H1 (cell line): ENCODE results near the gene SPCS1. TPM values are rescaled to one million over a fixed set of nuclear protein-coding genes. Genes with fewer than 3 reads are reported as not detected.

Experiments used
- CTCF ChIA-PET: fragments of 300-600 bp; sonication (Branson Sonifier 250); formaldehyde crosslinking; loops from one replicate; lab custom pipeline; 2021; ENCODE audit not compliant: partially characterized antibody; lab: Charles Lee
- POLR2A ChIA-PET: fragments of 300-600 bp; sonication (Branson Sonifier 250); formaldehyde crosslinking; loops from one replicate; lab custom pipeline; 2021; ENCODE audit warnings: inconsistent platforms; ENCODE audit not compliant: partially characterized antibody; lab: Charles Lee
- DNase-seq, 2 experiments: peaks; one replicate each; pipeline versions ENCODE4 v3.0.0 to v3.0.0-alpha.2; 2010 to 2022; ENCODE audit warnings: low spot score in 2 of 2, low read depth in 1 of 2, mixed read lengths in 1 of 2
- FAIRE-seq: peaks from 2 replicates; lab custom pipeline; 2011; peaks lifted over from hg19 to GRCh38; lab: Jason Lieb, UNC
- H2AFZ ChIP-seq: 2 replicates; pipeline ENCODE4 v1.8.1; 2012; ENCODE audit warnings: low read length, inconsistent platforms
- H2AK5ac ChIP-seq: 2 replicates; pipeline ENCODE4 v1.6.1; 2013; ENCODE audit warnings: low read depth, low read length
- H2BK120ac ChIP-seq: replicated peaks from 2 replicates; pipeline ENCODE3; 2013; ENCODE audit warnings: low read depth, low read length, inconsistent platforms
- H2BK12ac ChIP-seq: 2 replicates; pipeline ENCODE4 v1.6.1; 2013; ENCODE audit warnings: low read depth, low read length
- H2BK15ac ChIP-seq: 2 replicates; pipeline ENCODE4 v1.6.1; 2013; ENCODE audit warnings: low read length
- H2BK20ac ChIP-seq: 2 replicates; pipeline ENCODE4 v1.6.1; 2013; ENCODE audit warnings: low read length
- H2BK5ac ChIP-seq: 2 replicates; pipeline ENCODE4 v1.6.1; 2013; ENCODE audit warnings: low read depth, low read length
- H3K14ac ChIP-seq: 2 replicates; pipeline ENCODE4 v1.6.1; 2013; ENCODE audit warnings: inconsistent platforms; ENCODE audit not compliant: insufficient read length
- H3K18ac ChIP-seq: 2 replicates; pipeline ENCODE4 v1.6.1; 2013; ENCODE audit warnings: low read length; ENCODE audit errors: extremely low read depth
- H3K23ac ChIP-seq: 2 replicates; pipeline ENCODE4 v1.6.1; 2013; ENCODE audit warnings: inconsistent platforms; ENCODE audit not compliant: insufficient read length
- H3K23me2 ChIP-seq: 2 replicates; pipeline ENCODE4 v1.6.1; 2013; ENCODE audit warnings: low read depth, low read length
- H3K27ac ChIP-seq: 2 replicates; pipeline ENCODE4 v1.6.1; 2011; ENCODE audit warnings: low read depth, low read length, inconsistent platforms
- H3K27me3 ChIP-seq, 4 experiments: replicated peaks in 1 of 4; 1 replicate in 1 of 4; 2 replicates in 3 of 4; pipeline versions ENCODE4 v1.6.1 to v1.8.1; 2011 to 2013; ENCODE audit warnings: low read length in 3 of 4, mild to moderate bottlenecking in 3 of 4, inconsistent platforms in 2 of 4, mixed read lengths in 2 of 4, moderate library complexity in 1 of 4; ENCODE audit not compliant: control insufficient read depth in 3 of 4, insufficient read depth in 3 of 4; ENCODE audit errors: extremely low read depth in 1 of 4
- H3K36me3 ChIP-seq, 4 experiments: 2 replicates each; pipeline versions ENCODE4 v1.6.1 to v1.8.1; 2011 to 2013; ENCODE audit warnings: mild to moderate bottlenecking in 4 of 4, low read length in 3 of 4, moderate library complexity in 2 of 4, control low read depth in 1 of 4, inconsistent platforms in 1 of 4; ENCODE audit not compliant: insufficient read depth in 4 of 4, control insufficient read depth in 2 of 4
- H3K4ac ChIP-seq: replicated peaks from 2 replicates; pipeline ENCODE3; 2013; ENCODE audit warnings: low read length, low read depth, mixed read lengths, inconsistent platforms; ENCODE audit not compliant: insufficient read length
- H3K4me1 ChIP-seq, 4 experiments: replicated peaks in 1 of 4; 1 replicate in 1 of 4; 2 replicates in 3 of 4; pipeline versions ENCODE4 v1.6.1 to v1.8.1; 2011 to 2013; ENCODE audit warnings: low read length in 3 of 4, inconsistent platforms in 2 of 4, mixed read lengths in 1 of 4; ENCODE audit not compliant: insufficient read depth in 4 of 4, control insufficient read depth in 3 of 4
- H3K4me2 ChIP-seq, 2 experiments: 2 replicates each; pipeline versions ENCODE4 v1.6.1 to v1.8.1; 2011 to 2013; ENCODE audit warnings: low read depth in 2 of 2, low read length in 2 of 2, control low read depth in 1 of 2, inconsistent platforms in 1 of 2, mild to moderate bottlenecking in 1 of 2; ENCODE audit not compliant: insufficient read depth in 1 of 2
- H3K4me3 ChIP-seq, 4 experiments: fragments of 200-600, 300-600 bp in 1 of 4; sonication (generic), shearing (Covaris generic), sonication (Bioruptor Twin) in 1 of 4; 2 replicates each; pipeline versions ENCODE4 v1.5.1 to v1.8.1; 2011 to 2016; ENCODE audit warnings: low read length in 4 of 4, low read depth in 3 of 4, control low read depth in 2 of 4, inconsistent platforms in 2 of 4, mild to moderate bottlenecking in 2 of 4, mixed read lengths in 1 of 4, moderate library complexity in 1 of 4; ENCODE audit not compliant: insufficient read depth in 2 of 4; ENCODE audit errors: extremely low read depth in 1 of 4
- H3K56ac ChIP-seq: replicated peaks from 2 replicates; pipeline ENCODE3; 2013; ENCODE audit warnings: low read depth, mild to moderate bottlenecking, mixed read lengths, low read length, inconsistent platforms; ENCODE audit not compliant: insufficient read length
- H3K79me1 ChIP-seq: 2 replicates; pipeline ENCODE4 v1.6.1; 2013; ENCODE audit warnings: low read depth, low read length, control low read depth
- H3K79me2 ChIP-seq, 2 experiments: 2 replicates each; pipeline versions ENCODE4 v1.6.1 to v1.8.1; 2012 to 2013; ENCODE audit warnings: low read length in 2 of 2, mild to moderate bottlenecking in 2 of 2, inconsistent platforms in 1 of 2; ENCODE audit not compliant: insufficient read depth in 2 of 2, control insufficient read depth in 1 of 2
- H3K9ac ChIP-seq, 4 experiments: replicated peaks in 1 of 4; 1 replicate in 1 of 4; 2 replicates in 3 of 4; pipeline versions ENCODE4 v1.6.1 to v1.8.1; 2011 to 2013; ENCODE audit warnings: low read depth in 3 of 4, low read length in 3 of 4, control low read depth in 2 of 4, mild to moderate bottlenecking in 2 of 4, moderate library complexity in 2 of 4, inconsistent platforms in 1 of 4; ENCODE audit errors: extremely low read depth in 1 of 4
- H3K9me3 ChIP-seq, 2 experiments: 2 replicates each; pipeline versions ENCODE4 v1.6.1 to v1.8.1; 2012 to 2013; ENCODE audit warnings: mild to moderate bottlenecking in 2 of 2, moderate library complexity in 2 of 2, control low read depth in 1 of 2, inconsistent platforms in 1 of 2, low read depth in 1 of 2, low read length in 1 of 2, mixed read lengths in 1 of 2; ENCODE audit not compliant: insufficient read depth in 2 of 2
- H4K20me1 ChIP-seq, 2 experiments: replicated peaks in 1 of 2; 2 replicates each; pipeline versions ENCODE3 to v1.8.1; 2011 to 2013; ENCODE audit warnings: inconsistent platforms in 2 of 2, low read length in 2 of 2, mild to moderate bottlenecking in 1 of 2; ENCODE audit not compliant: insufficient read depth in 2 of 2, control insufficient read depth in 1 of 2
- H4K5ac ChIP-seq: 2 replicates; pipeline ENCODE4 v1.6.1; 2013; ENCODE audit warnings: low read length, low read depth, mixed read lengths, inconsistent platforms; ENCODE audit not compliant: insufficient read length
- H4K8ac ChIP-seq: 2 replicates; pipeline ENCODE4 v1.8.0; 2013; ENCODE audit warnings: mild to moderate bottlenecking, moderate library complexity, low read length, inconsistent platforms; ENCODE audit not compliant: insufficient read depth; ENCODE audit errors: extremely low read depth
- H4K91ac ChIP-seq: replicated peaks from 2 replicates; pipeline ENCODE3; 2013; ENCODE audit warnings: low read length, mixed read lengths, inconsistent platforms; ENCODE audit not compliant: insufficient read length
- CTCF ChIP-seq, 3 experiments: IDR thresholded peaks; 1 replicate in 2 of 3; 2 replicates in 1 of 3; pipeline versions ENCODE4 v1.5.1 to v1.6.1; 2011; ENCODE audit warnings: low read length in 3 of 3, mild to moderate bottlenecking in 3 of 3, inconsistent platforms in 2 of 3, low read depth in 1 of 3, moderate library complexity in 1 of 3; ENCODE audit not compliant: insufficient read depth in 1 of 3; ENCODE audit errors: control extremely low read depth in 1 of 3
- RAD21 ChIP-seq, 2 experiments: IDR thresholded peaks in 1 of 2; conservative IDR thresholded peaks in 1 of 2; 2 replicates each; pipeline ENCODE4 v1.6.1; 2011; ENCODE audit warnings: low read depth in 2 of 2, low read length in 2 of 2, improper control_type of control experiment in 1 of 2, inconsistent platforms in 1 of 2, mild to moderate bottlenecking in 1 of 2, moderate library complexity in 1 of 2
- SUZ12 ChIP-seq: fragments of 200-600 bp; sonication (generic); IDR thresholded peaks from 2 replicates; pipeline ENCODE4 v1.6.1; 2012; ENCODE audit warnings: mild to moderate bottlenecking, inconsistent platforms, low read length, moderate library complexity, mixed read lengths
- WGBS, 2 experiments: shearing (Covaris generic) in 1 of 2; methylation state at CpG; one replicate each; pipeline versions ENCODE4 v1.1.6 to v1.1.7; 2013 to 2015; ENCODE audit warnings: low lambda C conversion rate in 2 of 2, mixed read lengths in 2 of 2, inconsistent platforms in 1 of 2, low coverage in 1 of 2, missing lambda C conversion rate in 1 of 2; ENCODE audit not compliant: insufficient replicate concordance in 2 of 2, insufficient coverage in 1 of 2, insufficient read length in 1 of 2; ENCODE audit errors: extremely low coverage in 1 of 2, missing lambda C conversion rate in 1 of 2; 5-methylcytosine and 5-hydroxymethylcytosine counted together
- polyA plus RNA-seq, 7 experiments: library from polyadenylated mRNA; depleted of rRNA in 3 of 7; stranded (reverse) in 5 of 7; unstranded in 2 of 7; fragments of >200 nt in 5 of 7; fragments of 200-250 nt in 2 of 7; gene quantifications; 1 replicate in 5 of 7; 2 replicates in 1 of 7; 4 replicates in 1 of 7; pipeline versions ENCODE4 v1.2.1 to v1.2.3, GENCODE V29; 2011 to 2013; ENCODE audit warnings: missing spikeins in 2 of 7, mixed read lengths in 2 of 7
- total RNA-seq: library from RNA; stranded (reverse); fragmentation: NEBNext Ultra II Directional; extraction: Animal tissue kit (Norgen Biotek cat#: 25700); gene quantifications from 2 replicates; pipeline ENCODE4 v1.2.1, GENCODE V29; 2021

SPCS1 gene
- total and polyA plus RNA-seq, 2 of the 8 experiments (the other 6 are each of a cell fraction or from before 2014, with no cell fraction given) = 104 to 191 TPM

DNA sequence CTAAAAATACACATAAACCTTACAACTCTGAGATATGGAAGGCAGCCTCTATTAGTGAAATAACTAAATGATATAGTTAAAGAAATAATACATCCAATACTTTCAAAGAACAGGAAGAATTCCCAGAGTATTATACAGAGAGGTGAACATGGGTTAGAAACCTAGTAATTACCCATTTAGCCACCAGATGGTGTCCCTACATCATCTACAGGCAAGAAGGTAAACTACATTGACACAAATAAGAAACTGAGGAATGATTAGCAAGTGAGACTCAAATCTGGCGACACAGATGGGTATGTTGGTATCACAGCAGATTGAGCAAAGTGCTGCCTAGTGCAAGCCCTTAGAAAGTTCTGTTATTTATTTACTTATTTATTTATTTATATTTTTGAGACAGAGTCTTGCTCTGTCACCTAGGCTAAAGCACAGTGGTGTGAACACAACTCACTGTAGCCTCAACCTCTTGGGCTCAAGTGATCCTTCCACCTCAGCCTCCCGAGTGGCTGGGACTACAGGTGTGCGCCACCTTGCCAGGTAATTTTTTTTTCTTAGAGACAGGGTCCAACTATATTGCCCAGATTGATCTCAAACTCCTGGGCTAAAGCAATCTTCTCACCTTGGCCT lies 36.6 kb downstream of the SPCS1 start:
- no peaks in the 10 kb centered on the region for H3K23me2 ChIP-seq
- H2BK5ac ChIP-seq = no peak overlapping the region
- H3K27me3 ChIP-seq = no peaks in the 10 kb centered on the region
- no peak overlapping the region for H2BK20ac ChIP-seq
- H3K23ac ChIP-seq = no peak overlapping the region
- H4K20me1 ChIP-seq = peaks cover 0 to 4% of the 10 kb centered on the region in 2 experiments
- H3K4me1 ChIP-seq = no peaks in the 10 kb centered on the region
- DNase-seq = no peak
- H4K91ac ChIP-seq = no peak overlapping the region
- no peaks in the 10 kb centered on the region for H3K9me3 ChIP-seq
- POLR2A ChIA-PET = interaction anchor here (0.8 to 1.4 kb wide), 2 partner anchors 37 to 45 kb away, joined by 3 to 5 read pairs; partner anchors contain the start of genes GLT8D1 and SPCS1
- H4K8ac ChIP-seq = no peak overlapping the region
- H3K4me3 ChIP-seq = no peak overlapping the region
- H3K4me2 ChIP-seq = no peak overlapping the region
- H4K5ac ChIP-seq = no peak overlapping the region
- peaks cover 10 to 65% (median 48%) of the 10 kb centered on the region in 4 experiments; a peak in 7 of 8 replicates for H3K36me3 ChIP-seq
- H3K18ac ChIP-seq = no peak overlapping the region
- H3K9ac ChIP-seq = no peak overlapping the region
- TF ChIP-seq SUZ12 (no peak), RAD21 (IDR thresholded peaks at IDR 0.05 in 1 of 2, conservative IDR thresholded peaks at IDR 0.05 in 1 of 2; ENCODE audit: low read depth in 2 of 2, low read length in 2 of 2) (peak; percentile 65 to 68), CTCF (IDR thresholded peaks at IDR 0.05; ENCODE audit: control extremely low read depth in 1 of 3, insufficient read depth in 1 of 3, low read depth in 1 of 3, low read length in 3 of 3) (peak in 2 of 3 experiments; percentile 44 to 49; a peak in 2 of 4 replicates)
- FAIRE-seq = no peak
- CTCF ChIA-PET = interaction anchor here (0.6 to 1.5 kb wide), 6 partner anchors 11 to 141 kb away, joined by 3 to 4 read pairs (median 4); no protein-coding TSS in a partner anchor
- no peak overlapping the region for H2BK12ac ChIP-seq
- no peak overlapping the region for H3K56ac ChIP-seq
- no peaks in the 10 kb centered on the region for H3K79me2 ChIP-seq
- no peak overlapping the region for H3K14ac ChIP-seq
- no peak overlapping the region for H2BK15ac ChIP-seq
- H2BK120ac ChIP-seq = no peak overlapping the region
- no peak overlapping the region for H2AFZ ChIP-seq
- no peak overlapping the region for H3K4ac ChIP-seq
- no peaks in the 10 kb centered on the region for H3K79me1 ChIP-seq
- WGBS, 2 experiments = 92% methylated on average over 3 of the region's 3 CpGs; no CpG with 5 or more reads in 1 of the 2 experiments
- no peak overlapping the region for H3K27ac ChIP-seq
- H2AK5ac ChIP-seq = no peak overlapping the region
